GM12878 (cell line): ENCODE data around the gene GGACT.

ENCODE experiments used
- CEBPB ChIP-seq, 2 experiments: fragments of 150-350 bp in 1 of 2; IDR thresholded peaks; 2 replicates each; pipeline ENCODE4 v1.6.1; 2012 to 2014; ENCODE audit warnings: low read depth in 2 of 2, low read length in 2 of 2, borderline replicate concordance in 1 of 2, inconsistent platforms in 1 of 2
- CTCF ChIP-seq, 3 experiments: IDR thresholded peaks in 2 of 3; conservative IDR thresholded peaks in 1 of 3; 2 replicates each; pipeline ENCODE4 v1.5.1; 2011; ENCODE audit warnings: low read depth in 3 of 3, low read length in 3 of 3, mild to moderate bottlenecking in 3 of 3, control low read depth in 2 of 3, moderate library complexity in 2 of 3, inconsistent platforms in 1 of 3, mixed read lengths in 1 of 3; ENCODE audit not compliant: control insufficient read depth in 2 of 3, insufficient read depth in 1 of 3; ENCODE audit errors: extremely low read depth in 1 of 3
- EZH2 ChIP-seq: IDR thresholded peaks from 2 replicates; pipeline ENCODE4 v1.6.1; 2012; ENCODE audit warnings: low read depth, mild to moderate bottlenecking, control low read depth, inconsistent platforms, low read length, borderline replicate concordance; ENCODE audit not compliant: control insufficient read depth
- KDM1A ChIP-seq: fragments of 200-600 bp; sonication (generic); IDR thresholded peaks from 2 replicates; pipeline ENCODE4 v1.6.1; 2016; ENCODE audit warnings: borderline replicate concordance
- NBN ChIP-seq: fragments of 450-650 bp; IDR thresholded peaks from 2 replicates; pipeline ENCODE4 v1.6.1; 2016
- POLR2A ChIP-seq: IDR thresholded peaks from 2 replicates; pipeline ENCODE4 v1.6.1; 2011; ENCODE audit warnings: low read depth, mild to moderate bottlenecking, low read length
- SIN3A ChIP-seq: IDR thresholded peaks from 2 replicates; pipeline ENCODE4 v1.6.1; 2012; ENCODE audit warnings: low read depth, low read length, improper control_type of control experiment
- SMC3 ChIP-seq: IDR thresholded peaks from 2 replicates; pipeline ENCODE4 v1.6.1; 2011; ENCODE audit warnings: low read length, improper control_type of control experiment, borderline replicate concordance
- SP1 ChIP-seq: IDR thresholded peaks from one replicate; pipeline ENCODE4 v1.6.1; 2011; ENCODE audit warnings: low read depth, low read length
- ZNF24 ChIP-seq: fragments of 450-650 bp; IDR thresholded peaks from 2 replicates; pipeline ENCODE4 v1.6.1; 2017; ENCODE audit warnings: antibody characterized with exemption, mild to moderate bottlenecking
- ZNF384 ChIP-seq: IDR thresholded peaks from 2 replicates; pipeline ENCODE4 v1.6.1; 2012; ENCODE audit warnings: low read depth, mild to moderate bottlenecking, low read length, improper control_type of control experiment, borderline replicate concordance
- ZSCAN29 ChIP-seq: fragments of 450-650 bp; IDR thresholded peaks from 2 replicates; pipeline ENCODE4 v1.6.1; 2017; ENCODE audit warnings: mild to moderate bottlenecking, moderate library complexity

- no peak for TF ChIP-seq EZH2
- no peak for TF ChIP-seq SMC3
- TF ChIP-seq SIN3A: no peak
- TF ChIP-seq SP1: no peak
- no peak for TF ChIP-seq KDM1A
- no peak for TF ChIP-seq ZNF384
- no peak for TF ChIP-seq CTCF (IDR thresholded peaks at IDR 0.05 in 2 of 3, conservative IDR thresholded peaks at IDR 0.05 in 1 of 3; ENCODE audit: control insufficient read depth in 2 of 3, extremely low read depth in 1 of 3, insufficient read depth in 1 of 3, low read depth in 3 of 3, low read length in 3 of 3)
- no peak for TF ChIP-seq ZNF24
- TF ChIP-seq CEBPB (IDR thresholded peaks at IDR 0.05; ENCODE audit: borderline replicate concordance in 1 of 2, low read depth in 2 of 2, low read length in 2 of 2): no peak
- no peak for TF ChIP-seq NBN
- no peak for TF ChIP-seq ZSCAN29
- no peak for TF ChIP-seq POLR2A
These were observed 40.8 kb downstream of the GGACT start for GRCh38 chr13:100547791-100548201.
